GM12873 (cell line): ENCODE measurements around the gene EVX1.

Experiments used
- TF ChIP-seq, protein P1 (sequence below): IDR thresholded peaks from 2 replicates; pipeline ENCODE4 v1.5.1; 2012; ENCODE audit warnings: low read depth, mild to moderate bottlenecking, moderate library complexity, low read length, control low read depth; ENCODE audit not compliant: insufficient read depth; ENCODE audit errors: missing control alignments

Gene EVX1

DNA sequence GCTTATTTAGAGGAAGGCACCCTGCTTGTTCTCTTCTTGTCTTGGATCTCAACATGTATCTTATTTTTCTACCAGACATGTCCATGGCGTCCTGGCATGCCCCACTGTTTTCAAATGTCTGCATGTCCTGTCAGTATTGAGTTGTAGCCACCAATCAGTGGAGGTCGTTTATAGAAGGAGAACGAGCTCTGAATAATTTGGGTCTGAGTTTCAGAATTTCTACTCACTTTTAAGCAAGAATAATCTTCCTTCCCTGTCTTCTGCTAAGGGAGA is 39.8 kb upstream of the EVX1 start:
- TF ChIP-seq, protein P1, sequence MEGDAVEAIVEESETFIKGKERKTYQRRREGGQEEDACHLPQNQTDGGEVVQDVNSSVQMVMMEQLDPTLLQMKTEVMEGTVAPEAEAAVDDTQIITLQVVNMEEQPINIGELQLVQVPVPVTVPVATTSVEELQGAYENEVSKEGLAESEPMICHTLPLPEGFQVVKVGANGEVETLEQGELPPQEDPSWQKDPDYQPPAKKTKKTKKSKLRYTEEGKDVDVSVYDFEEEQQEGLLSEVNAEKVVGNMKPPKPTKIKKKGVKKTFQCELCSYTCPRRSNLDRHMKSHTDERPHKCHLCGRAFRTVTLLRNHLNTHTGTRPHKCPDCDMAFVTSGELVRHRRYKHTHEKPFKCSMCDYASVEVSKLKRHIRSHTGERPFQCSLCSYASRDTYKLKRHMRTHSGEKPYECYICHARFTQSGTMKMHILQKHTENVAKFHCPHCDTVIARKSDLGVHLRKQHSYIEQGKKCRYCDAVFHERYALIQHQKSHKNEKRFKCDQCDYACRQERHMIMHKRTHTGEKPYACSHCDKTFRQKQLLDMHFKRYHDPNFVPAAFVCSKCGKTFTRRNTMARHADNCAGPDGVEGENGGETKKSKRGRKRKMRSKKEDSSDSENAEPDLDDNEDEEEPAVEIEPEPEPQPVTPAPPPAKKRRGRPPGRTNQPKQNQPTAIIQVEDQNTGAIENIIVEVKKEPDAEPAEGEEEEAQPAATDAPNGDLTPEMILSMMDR: no peak

DNA sequence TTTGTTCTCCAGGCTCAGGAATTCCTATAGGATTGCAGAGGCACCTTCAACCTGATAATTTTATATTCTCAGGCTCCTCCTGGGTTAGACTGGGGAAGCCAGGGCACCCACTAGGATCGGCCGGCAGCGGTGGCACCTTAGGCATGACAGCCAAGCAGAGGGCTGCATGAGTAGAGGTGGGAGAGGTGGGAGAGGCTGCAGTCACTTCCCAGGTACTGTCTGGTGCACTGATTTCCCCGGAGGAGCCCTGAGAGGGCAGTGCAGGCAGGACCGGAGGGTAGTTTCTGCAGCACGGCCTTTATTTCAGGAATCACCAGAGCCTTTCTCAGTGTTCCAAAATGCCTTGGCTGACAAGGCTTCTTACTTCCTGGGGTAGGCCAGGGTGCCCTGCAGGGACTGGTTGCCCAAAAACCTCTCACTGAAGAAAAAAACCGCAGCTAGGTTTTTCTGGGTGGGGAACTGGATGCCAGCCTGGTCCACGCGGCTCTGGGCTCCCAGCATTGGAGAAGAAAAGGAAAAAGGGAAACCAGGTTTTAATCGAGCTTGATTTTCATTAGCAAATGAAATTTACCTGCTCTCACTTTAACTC is 39.1 kb upstream of the EVX1 start:
- TF ChIP-seq, protein P1: no peak

DNA sequence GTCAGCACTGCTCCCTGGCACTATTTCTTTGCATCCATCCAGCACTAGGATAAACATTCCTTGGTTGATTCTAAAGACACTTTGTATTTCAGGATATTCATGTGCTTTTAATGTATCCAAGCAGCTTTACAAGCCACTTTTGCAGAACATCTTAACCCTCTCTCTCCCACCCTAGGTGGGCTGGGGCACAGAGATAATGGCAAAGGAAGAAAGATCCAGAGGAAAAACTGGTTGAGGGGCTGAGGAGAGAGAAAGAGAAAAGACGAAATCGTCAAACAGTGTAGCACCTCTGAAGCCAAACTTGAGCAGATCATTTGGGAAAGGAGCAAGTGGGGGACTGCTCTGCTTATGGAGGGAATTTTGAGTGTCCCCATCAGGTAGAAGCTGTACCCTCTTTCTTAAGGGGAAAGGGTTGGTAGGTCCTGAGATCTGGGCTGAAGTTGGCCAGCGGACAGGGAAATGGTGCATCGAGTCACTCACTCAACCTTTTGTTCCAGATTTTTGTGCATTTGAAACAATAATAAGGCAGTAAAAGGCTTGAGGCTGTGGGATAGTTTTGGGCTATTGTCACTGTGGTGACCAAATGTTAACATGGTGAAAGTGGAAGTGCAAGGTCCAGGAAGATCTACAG is 38.5 kb upstream of the EVX1 start:
- TF ChIP-seq, protein P1: no peak

DNA sequence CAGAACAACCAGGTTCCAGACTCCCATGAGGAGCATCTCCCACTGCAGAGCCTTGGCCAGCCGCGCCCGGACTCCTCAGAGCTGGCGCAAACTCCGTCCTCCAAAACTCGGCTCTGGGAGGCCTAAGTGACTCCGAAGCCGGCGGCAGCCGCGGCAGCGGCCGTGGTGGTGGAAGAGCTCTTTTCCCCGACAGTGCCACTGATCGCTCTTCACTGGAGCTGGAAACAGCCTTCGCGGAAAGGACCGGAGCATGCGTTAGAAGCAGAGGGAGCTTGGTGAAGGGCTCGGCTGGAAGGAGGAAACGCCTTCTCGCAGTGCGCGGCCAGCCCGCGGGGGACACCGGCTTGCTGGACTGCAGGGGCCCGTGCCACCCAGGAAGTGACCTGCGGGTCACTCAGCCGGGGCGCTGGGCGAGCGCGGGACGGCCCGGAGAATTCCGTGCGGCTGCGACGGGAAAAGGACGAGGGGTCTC is 37.7 kb upstream of the EVX1 start:
- TF ChIP-seq, protein P1: no peak

DNA sequence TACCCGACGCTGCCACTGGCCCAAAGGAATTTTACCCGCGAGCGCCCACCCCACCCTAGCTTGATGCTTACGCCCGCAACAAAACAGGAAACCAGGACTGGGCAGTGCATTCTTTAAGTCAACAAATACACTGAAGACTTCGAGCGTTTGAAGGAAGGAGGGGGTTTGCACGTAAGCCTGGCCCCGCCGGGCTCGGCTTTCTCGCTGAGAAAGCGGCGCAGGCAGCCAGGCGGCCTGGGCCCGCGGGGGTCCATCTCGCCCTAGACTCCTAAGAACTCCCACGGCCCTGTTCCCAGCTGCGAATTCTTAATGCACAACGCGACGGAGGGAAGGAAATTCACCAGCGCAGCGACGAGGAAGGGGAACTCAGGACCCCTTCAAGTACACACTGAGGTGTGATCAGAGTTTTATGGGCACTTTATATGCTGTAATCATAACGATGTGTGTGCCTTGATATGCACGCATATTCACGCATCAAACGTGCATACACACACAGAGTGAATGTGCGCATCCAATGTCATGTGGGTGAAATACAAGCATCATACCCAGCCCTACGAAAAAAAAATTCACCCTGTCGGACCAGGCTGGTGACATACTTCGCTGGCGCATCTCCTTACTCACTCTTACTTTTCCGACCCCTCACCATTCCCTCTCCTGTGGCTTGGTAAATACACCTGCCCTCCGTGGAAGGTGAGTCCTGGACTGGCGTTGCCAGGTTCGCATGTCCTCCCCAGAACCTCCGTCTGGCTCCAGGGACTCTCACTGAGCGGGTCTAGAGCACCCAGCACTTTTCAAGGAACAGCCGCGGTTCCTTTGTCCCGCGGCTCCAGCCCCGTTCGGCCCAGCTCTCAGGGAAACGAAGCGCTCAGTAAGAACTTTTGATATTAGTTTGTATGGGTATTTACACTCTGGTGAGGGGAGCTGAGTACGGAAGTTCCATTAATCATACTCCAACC is 37.0 kb upstream of the EVX1 start:
- TF ChIP-seq, protein P1: no peak

DNA sequence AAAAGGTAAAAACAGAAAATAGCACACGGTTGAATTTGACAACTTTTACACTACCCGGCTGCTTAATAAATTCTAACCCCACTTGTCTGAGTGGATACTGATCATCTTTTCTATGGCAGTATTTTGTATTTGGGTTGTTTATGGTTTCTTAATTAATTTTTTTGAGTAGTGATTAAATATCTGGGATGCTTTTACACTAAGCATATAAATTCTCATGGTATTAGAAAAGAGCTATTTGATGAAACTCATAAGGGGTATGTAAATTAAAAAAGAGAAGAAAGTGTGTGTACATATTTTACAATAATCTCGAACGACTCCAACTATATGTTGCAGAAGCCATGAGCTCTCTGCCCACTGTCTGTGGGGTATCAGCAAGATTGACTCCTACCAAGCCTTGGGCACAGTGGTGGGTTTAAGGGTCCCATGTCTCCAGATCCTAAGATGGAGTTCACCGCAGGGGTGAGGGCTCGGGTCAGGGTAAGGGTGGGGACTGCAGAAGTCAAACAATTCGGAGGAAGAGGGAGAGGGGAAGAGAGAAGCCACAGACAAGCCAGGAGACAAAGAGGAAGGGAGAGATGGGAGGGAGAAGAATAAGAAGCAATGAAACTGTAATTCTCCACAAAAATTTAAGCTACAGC is 35.1 kb upstream of the EVX1 start:
- TF ChIP-seq, protein P1: no peak

DNA sequence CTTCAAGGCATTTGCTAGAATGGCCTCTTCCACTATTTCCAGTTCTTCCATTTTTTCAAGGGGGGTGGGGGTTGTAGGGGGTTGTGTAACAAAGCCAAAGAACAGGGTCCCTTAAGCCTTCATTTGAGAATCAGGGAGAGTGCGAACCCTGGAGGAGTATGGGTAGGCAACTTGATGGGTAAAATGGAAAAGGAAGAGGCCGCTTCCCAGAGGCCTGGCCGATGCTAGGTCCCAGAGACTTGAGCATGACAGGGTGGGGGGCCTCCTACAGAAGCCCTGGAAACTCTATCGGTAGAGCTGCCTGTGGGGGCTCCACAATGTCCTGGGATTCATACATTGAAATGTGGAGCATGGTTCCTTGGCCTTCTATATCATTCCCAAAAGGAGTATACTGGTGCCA is 33.6 kb upstream of the EVX1 start:
- TF ChIP-seq, protein P1: no peak
